ENCODE measurements around the gene CYP46A1.

DNA sequence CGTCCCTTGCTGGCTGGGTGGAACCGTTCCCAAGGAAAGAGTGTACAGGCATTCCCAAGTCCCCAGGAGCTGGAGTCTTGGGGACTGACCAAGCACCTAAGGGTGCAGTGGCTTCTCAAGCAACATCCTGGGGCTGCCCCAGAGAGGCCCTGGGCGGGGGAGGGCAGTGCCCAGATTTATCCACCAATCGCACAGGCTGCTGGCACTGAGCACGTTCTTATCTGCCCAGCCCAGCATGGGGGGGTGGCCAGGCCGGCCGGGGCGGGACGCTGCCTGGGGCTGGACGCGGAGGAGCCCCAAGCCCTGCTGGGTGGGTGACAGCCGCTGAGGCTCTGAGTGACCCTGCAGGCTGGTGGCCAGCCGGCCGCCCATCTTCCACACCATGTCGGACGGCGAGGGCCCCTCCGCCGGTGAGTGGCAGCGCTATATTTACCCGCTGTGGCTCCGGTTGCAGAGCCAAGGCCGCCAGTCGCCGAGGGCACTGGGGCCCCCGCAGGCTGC is 53.4 kb downstream of the CYP46A1 start:
- TF ChIP-seq GABPA (IDR thresholded peaks at IDR 0.05; ENCODE audit: low read depth) (no peak), POLR2AphosphoS5 (IDR thresholded peaks at IDR 0.05; ENCODE audit: low read depth) (no peak), SPI1 (IDR thresholded peaks at IDR 0.05; ENCODE audit: borderline replicate concordance, low read depth) (no peak)
- TF ChIP-seq, protein P1, sequence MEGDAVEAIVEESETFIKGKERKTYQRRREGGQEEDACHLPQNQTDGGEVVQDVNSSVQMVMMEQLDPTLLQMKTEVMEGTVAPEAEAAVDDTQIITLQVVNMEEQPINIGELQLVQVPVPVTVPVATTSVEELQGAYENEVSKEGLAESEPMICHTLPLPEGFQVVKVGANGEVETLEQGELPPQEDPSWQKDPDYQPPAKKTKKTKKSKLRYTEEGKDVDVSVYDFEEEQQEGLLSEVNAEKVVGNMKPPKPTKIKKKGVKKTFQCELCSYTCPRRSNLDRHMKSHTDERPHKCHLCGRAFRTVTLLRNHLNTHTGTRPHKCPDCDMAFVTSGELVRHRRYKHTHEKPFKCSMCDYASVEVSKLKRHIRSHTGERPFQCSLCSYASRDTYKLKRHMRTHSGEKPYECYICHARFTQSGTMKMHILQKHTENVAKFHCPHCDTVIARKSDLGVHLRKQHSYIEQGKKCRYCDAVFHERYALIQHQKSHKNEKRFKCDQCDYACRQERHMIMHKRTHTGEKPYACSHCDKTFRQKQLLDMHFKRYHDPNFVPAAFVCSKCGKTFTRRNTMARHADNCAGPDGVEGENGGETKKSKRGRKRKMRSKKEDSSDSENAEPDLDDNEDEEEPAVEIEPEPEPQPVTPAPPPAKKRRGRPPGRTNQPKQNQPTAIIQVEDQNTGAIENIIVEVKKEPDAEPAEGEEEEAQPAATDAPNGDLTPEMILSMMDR (IDR thresholded peaks at IDR 0.05; ENCODE audit: insufficient read depth, low read length), result no peak
- TF ChIP-seq, protein P2, sequence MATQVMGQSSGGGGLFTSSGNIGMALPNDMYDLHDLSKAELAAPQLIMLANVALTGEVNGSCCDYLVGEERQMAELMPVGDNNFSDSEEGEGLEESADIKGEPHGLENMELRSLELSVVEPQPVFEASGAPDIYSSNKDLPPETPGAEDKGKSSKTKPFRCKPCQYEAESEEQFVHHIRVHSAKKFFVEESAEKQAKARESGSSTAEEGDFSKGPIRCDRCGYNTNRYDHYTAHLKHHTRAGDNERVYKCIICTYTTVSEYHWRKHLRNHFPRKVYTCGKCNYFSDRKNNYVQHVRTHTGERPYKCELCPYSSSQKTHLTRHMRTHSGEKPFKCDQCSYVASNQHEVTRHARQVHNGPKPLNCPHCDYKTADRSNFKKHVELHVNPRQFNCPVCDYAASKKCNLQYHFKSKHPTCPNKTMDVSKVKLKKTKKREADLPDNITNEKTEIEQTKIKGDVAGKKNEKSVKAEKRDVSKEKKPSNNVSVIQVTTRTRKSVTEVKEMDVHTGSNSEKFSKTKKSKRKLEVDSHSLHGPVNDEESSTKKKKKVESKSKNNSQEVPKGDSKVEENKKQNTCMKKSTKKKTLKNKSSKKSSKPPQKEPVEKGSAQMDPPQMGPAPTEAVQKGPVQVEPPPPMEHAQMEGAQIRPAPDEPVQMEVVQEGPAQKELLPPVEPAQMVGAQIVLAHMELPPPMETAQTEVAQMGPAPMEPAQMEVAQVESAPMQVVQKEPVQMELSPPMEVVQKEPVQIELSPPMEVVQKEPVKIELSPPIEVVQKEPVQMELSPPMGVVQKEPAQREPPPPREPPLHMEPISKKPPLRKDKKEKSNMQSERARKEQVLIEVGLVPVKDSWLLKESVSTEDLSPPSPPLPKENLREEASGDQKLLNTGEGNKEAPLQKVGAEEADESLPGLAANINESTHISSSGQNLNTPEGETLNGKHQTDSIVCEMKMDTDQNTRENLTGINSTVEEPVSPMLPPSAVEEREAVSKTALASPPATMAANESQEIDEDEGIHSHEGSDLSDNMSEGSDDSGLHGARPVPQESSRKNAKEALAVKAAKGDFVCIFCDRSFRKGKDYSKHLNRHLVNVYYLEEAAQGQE (IDR thresholded peaks at IDR 0.05; ENCODE audit: insufficient replicate concordance, low read depth), result no peak
